HEK293 (cell line): ENCODE measurements around the gene BSX.

Experiments
- CTCF ChIA-PET: fragments of 350-600 bp; formaldehyde crosslinking; extraction: SDS; loops from one replicate; lab custom pipeline; 2021; ENCODE audit warnings: antibody characterized with exemption; lab: Yijun Ruan, JAX
- POLR2A ChIA-PET: fragments of 300-600 bp; formaldehyde crosslinking; extraction: SDS; loops from one replicate; lab custom pipeline; 2020; ENCODE audit warnings: antibody characterized with exemption, inconsistent platforms; lab: Yijun Ruan, JAX
- H3K27ac ChIP-seq: fragments of 200-500 bp; sonication (Bioruptor generic); 2 replicates; pipeline ENCODE4 v1.5.1; 2014; ENCODE audit warnings: low read depth, low read length, control low read depth, inconsistent platforms; ENCODE audit errors: extremely low read depth
- H3K36me3 ChIP-seq, 2 experiments: fragments of 200-500 bp in 1 of 2; sonication (Bioruptor generic) in 1 of 2; 1 replicate in 1 of 2; 2 replicates in 1 of 2; pipeline ENCODE4 v1.5.1; 2014 to 2017; ENCODE audit warnings: inconsistent platforms in 2 of 2, low read length in 2 of 2; ENCODE audit not compliant: control insufficient read depth in 2 of 2, insufficient read depth in 1 of 2
- H3K4me1 ChIP-seq: fragments of 200-500 bp; sonication (Bioruptor generic); 2 replicates; pipeline ENCODE4 v1.5.1; 2014; ENCODE audit warnings: mild to moderate bottlenecking, low read length, inconsistent platforms; ENCODE audit not compliant: control insufficient read depth, insufficient read depth
- H3K4me3 ChIP-seq: 2 replicates; pipeline ENCODE4 v1.5.1; 2011; ENCODE audit warnings: low read depth, mild to moderate bottlenecking, control low read depth, low read length, moderate library complexity
- H3K9me3 ChIP-seq: fragments of 200-500 bp; sonication (Bioruptor generic); 2 replicates; pipeline ENCODE4 v1.5.1; 2014; ENCODE audit warnings: low read depth, low read length, inconsistent platforms; ENCODE audit not compliant: control insufficient read depth, insufficient read depth
- GLIS2 ChIP-seq: fragments of 450-650 bp; formaldehyde crosslinking; IDR thresholded peaks from 2 replicates; pipeline ENCODE4 v1.5.1; 2016; ENCODE audit warnings: missing biosample characterization, missing genetic modification characterization
- HIC1 ChIP-seq: fragments of 450-650 bp; formaldehyde crosslinking; IDR thresholded peaks from 2 replicates; pipeline ENCODE4 v1.5.1; 2016; ENCODE audit warnings: missing biosample characterization, missing genetic modification characterization
- INSM2 ChIP-seq: fragments of 450-650 bp; formaldehyde crosslinking; IDR thresholded peaks from 2 replicates; pipeline ENCODE4 v1.5.1; 2016; ENCODE audit warnings: missing biosample characterization, missing genetic modification characterization
- KLF8 ChIP-seq: fragments of 450-650 bp; formaldehyde crosslinking; IDR thresholded peaks from 2 replicates; pipeline ENCODE4 v1.5.1; 2016; ENCODE audit warnings: missing biosample characterization, missing genetic modification characterization
- ZBTB1 ChIP-seq: fragments of 450-650 bp; formaldehyde crosslinking; IDR thresholded peaks from 2 replicates; pipeline ENCODE4 v1.5.1; 2016; ENCODE audit warnings: missing biosample characterization, missing genetic modification characterization
- ZBTB44 ChIP-seq: fragments of 450-650 bp; IDR thresholded peaks from 2 replicates; pipeline ENCODE4 v1.5.1; 2018; ENCODE audit warnings: missing biosample characterization, mild to moderate bottlenecking, missing genetic modification characterization
- ZBTB7A ChIP-seq: fragments of 450-650 bp; formaldehyde crosslinking; IDR thresholded peaks from 2 replicates; pipeline ENCODE4 v1.5.1; 2016; ENCODE audit warnings: low read depth, missing biosample characterization, missing genetic modification characterization
- ZFP69B ChIP-seq: fragments of 450-650 bp; formaldehyde crosslinking; IDR thresholded peaks from 2 replicates; pipeline ENCODE4 v1.5.1; 2016; ENCODE audit warnings: missing biosample characterization, missing genetic modification characterization
- ZNF24 ChIP-seq: fragments of 450-650 bp; formaldehyde crosslinking; IDR thresholded peaks from 2 replicates; pipeline ENCODE4 v1.5.1; 2016; ENCODE audit warnings: missing biosample characterization, missing genetic modification characterization
- ZNF266 ChIP-seq: fragments of 450-650 bp; formaldehyde crosslinking; IDR thresholded peaks from 2 replicates; pipeline ENCODE4 v1.5.1; 2016; ENCODE audit warnings: missing biosample characterization, missing genetic modification characterization, low read depth
- ZNF354C ChIP-seq: fragments of 450-650 bp; formaldehyde crosslinking; IDR thresholded peaks from 2 replicates; pipeline ENCODE4 v1.5.1; 2016; ENCODE audit warnings: missing biosample characterization, missing genetic modification characterization, low read depth, borderline replicate concordance
- ZNF423 ChIP-seq: fragments of 450-650 bp; formaldehyde crosslinking; IDR thresholded peaks from 2 replicates; pipeline ENCODE4 v1.5.1; 2016; ENCODE audit warnings: missing biosample characterization, missing genetic modification characterization
- ZNF514 ChIP-seq: fragments of 450-650 bp; formaldehyde crosslinking; IDR thresholded peaks from 2 replicates; pipeline ENCODE4 v1.5.1; 2016; ENCODE audit warnings: missing biosample characterization, missing genetic modification characterization
- ZNF549 ChIP-seq: fragments of 450-650 bp; IDR thresholded peaks from 2 replicates; pipeline ENCODE4 v1.5.1; 2018; ENCODE audit warnings: missing biosample characterization, missing genetic modification characterization, mild to moderate bottlenecking, inconsistent platforms, moderate library complexity
- ZNF571 ChIP-seq: fragments of 450-650 bp; formaldehyde crosslinking; IDR thresholded peaks from 2 replicates; pipeline ENCODE4 v1.5.0; 2017; ENCODE audit warnings: missing biosample characterization, missing genetic modification characterization
- ZNF654 ChIP-seq: fragments of 450-650 bp; formaldehyde crosslinking; IDR thresholded peaks from 2 replicates; pipeline ENCODE4 v1.5.1; 2016; ENCODE audit warnings: low read depth, missing biosample characterization, missing genetic modification characterization
- ZNF677 ChIP-seq: fragments of 450-650 bp; IDR thresholded peaks from 2 replicates; pipeline ENCODE4 v1.5.0; 2018; ENCODE audit warnings: missing biosample characterization, mild to moderate bottlenecking, missing genetic modification characterization, moderate library complexity
- TF ChIP-seq, protein P1 (sequence below): fragments of 450-650 bp; formaldehyde crosslinking; IDR thresholded peaks from 2 replicates; pipeline ENCODE4 v1.5.1; 2016; ENCODE audit warnings: missing biosample characterization, missing genetic modification characterization
- TF ChIP-seq, protein P2 (sequence below): fragments of 450-650 bp; formaldehyde crosslinking; IDR thresholded peaks from 2 replicates; pipeline ENCODE4 v1.5.0; 2017; ENCODE audit warnings: missing biosample characterization, missing genetic modification characterization, borderline replicate concordance
- TF ChIP-seq, protein P3 (sequence below): fragments of 450-650 bp; formaldehyde crosslinking; IDR thresholded peaks from 2 replicates; pipeline ENCODE4 v1.5.1; 2017; ENCODE audit warnings: missing biosample characterization, missing genetic modification characterization

The BSX gene

GRCh38 chr11:122938557-122938956 is 43.1 kb downstream of the BSX start:
- ChIA-PET CTCF (no interaction called here), POLR2A (no interaction called here)
- TF ChIP-seq INSM2 (tag by site-specific recombination) = no peak
- TF ChIP-seq KLF8 (tag by site-specific recombination) = no peak
- TF ChIP-seq ZNF354C (tag by site-specific recombination) = no peak
- no peak for TF ChIP-seq ZNF514
- TF ChIP-seq ZNF423 = no peak
- no peak for TF ChIP-seq ZNF24 (tag by site-specific recombination)
- no peak for TF ChIP-seq ZNF654 (tag by site-specific recombination)
- no peak for TF ChIP-seq ZBTB1
- TF ChIP-seq ZBTB44 (tag by site-specific recombination) = no peak
- no peak for TF ChIP-seq ZFP69B (tag by site-specific recombination)
- TF ChIP-seq ZNF677 (tag by site-specific recombination) = no peak
- TF ChIP-seq, protein P1, sequence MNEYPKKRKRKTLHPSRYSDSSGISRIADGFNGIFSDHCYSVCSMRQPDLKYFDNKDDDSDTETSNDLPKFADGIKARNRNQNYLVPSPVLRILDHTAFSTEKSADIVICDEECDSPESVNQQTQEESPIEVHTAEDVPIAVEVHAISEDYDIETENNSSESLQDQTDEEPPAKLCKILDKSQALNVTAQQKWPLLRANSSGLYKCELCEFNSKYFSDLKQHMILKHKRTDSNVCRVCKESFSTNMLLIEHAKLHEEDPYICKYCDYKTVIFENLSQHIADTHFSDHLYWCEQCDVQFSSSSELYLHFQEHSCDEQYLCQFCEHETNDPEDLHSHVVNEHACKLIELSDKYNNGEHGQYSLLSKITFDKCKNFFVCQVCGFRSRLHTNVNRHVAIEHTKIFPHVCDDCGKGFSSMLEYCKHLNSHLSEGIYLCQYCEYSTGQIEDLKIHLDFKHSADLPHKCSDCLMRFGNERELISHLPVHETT (tag by site-specific recombination) = no peak
- Histone ChIP-seq H3K27ac (no peak overlapping the region), H3K9me3 (no peaks in the 10 kb centered on the region), H3K4me3 (no peak overlapping the region), H3K36me3 (no peaks in the 10 kb centered on the region), H3K4me1 (no peaks in the 10 kb centered on the region)

DNA sequence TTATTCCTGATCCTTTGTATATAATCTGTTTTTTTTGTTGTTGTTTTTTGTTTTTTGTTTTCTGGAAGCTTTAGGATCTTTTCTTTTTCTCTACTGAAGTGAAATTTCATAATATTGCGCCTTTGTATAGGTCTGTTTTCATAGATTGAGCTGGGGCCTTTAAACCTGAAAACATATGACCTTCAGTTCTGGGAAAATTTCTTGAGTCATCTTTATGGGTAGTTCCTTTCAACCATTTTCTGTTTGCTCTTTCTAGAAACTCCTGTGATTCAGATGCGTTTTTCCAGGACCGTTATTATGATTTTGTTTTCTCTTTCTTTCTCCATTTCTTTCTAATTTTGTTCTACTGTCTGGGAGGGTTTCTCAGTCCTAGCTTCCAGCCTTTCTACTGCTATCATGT is 43.7 kb downstream of the BSX start:
- no peak for TF ChIP-seq ZNF571 (tag by site-specific recombination)
- TF ChIP-seq, protein P2, sequence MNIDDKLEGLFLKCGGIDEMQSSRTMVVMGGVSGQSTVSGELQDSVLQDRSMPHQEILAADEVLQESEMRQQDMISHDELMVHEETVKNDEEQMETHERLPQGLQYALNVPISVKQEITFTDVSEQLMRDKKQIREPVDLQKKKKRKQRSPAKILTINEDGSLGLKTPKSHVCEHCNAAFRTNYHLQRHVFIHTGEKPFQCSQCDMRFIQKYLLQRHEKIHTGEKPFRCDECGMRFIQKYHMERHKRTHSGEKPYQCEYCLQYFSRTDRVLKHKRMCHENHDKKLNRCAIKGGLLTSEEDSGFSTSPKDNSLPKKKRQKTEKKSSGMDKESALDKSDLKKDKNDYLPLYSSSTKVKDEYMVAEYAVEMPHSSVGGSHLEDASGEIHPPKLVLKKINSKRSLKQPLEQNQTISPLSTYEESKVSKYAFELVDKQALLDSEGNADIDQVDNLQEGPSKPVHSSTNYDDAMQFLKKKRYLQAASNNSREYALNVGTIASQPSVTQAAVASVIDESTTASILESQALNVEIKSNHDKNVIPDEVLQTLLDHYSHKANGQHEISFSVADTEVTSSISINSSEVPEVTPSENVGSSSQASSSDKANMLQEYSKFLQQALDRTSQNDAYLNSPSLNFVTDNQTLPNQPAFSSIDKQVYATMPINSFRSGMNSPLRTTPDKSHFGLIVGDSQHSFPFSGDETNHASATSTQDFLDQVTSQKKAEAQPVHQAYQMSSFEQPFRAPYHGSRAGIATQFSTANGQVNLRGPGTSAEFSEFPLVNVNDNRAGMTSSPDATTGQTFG (tag by site-specific recombination) = no peak
- TF ChIP-seq ZNF266 = no peak
- TF ChIP-seq, protein P3, sequence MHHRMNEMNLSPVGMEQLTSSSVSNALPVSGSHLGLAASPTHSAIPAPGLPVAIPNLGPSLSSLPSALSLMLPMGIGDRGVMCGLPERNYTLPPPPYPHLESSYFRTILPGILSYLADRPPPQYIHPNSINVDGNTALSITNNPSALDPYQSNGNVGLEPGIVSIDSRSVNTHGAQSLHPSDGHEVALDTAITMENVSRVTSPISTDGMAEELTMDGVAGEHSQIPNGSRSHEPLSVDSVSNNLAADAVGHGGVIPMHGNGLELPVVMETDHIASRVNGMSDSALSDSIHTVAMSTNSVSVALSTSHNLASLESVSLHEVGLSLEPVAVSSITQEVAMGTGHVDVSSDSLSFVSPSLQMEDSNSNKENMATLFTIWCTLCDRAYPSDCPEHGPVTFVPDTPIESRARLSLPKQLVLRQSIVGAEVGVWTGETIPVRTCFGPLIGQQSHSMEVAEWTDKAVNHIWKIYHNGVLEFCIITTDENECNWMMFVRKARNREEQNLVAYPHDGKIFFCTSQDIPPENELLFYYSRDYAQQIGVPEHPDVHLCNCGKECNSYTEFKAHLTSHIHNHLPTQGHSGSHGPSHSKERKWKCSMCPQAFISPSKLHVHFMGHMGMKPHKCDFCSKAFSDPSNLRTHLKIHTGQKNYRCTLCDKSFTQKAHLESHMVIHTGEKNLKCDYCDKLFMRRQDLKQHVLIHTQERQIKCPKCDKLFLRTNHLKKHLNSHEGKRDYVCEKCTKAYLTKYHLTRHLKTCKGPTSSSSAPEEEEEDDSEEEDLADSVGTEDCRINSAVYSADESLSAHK (tag by site-specific recombination) = no peak
- no peak for TF ChIP-seq HIC1 (tag by site-specific recombination)
- TF ChIP-seq ZNF549 = no peak
- no peak for TF ChIP-seq GLIS2 (tag by site-specific recombination)
- TF ChIP-seq ZBTB7A (tag by site-specific recombination) = no peak
- H3K9me3 ChIP-seq = no peaks in the 10 kb centered on the region
- H3K36me3 ChIP-seq = no peaks in the 10 kb centered on the region
- CTCF ChIA-PET = no interaction called here
- no peaks in the 10 kb centered on the region for H3K4me1 ChIP-seq
- POLR2A ChIA-PET = no interaction called here
- no peak overlapping the region for H3K27ac ChIP-seq
- H3K4me3 ChIP-seq = no peak overlapping the region
